Activated CD8-positive, alpha-beta memory T cell treated with anti-CD3 and anti-CD28 coated beads for 48 hours (primary cell): ENCODE data around the gene ZNF394.

ENCODE experiments used
- DNase-seq, 3 experiments: peaks; one replicate each; pipeline ENCODE4 v3.0.0-alpha.2; 2020; ENCODE audit warnings: low read depth in 2 of 3, low spot score in 2 of 3

ZNF394 gene

DNA sequence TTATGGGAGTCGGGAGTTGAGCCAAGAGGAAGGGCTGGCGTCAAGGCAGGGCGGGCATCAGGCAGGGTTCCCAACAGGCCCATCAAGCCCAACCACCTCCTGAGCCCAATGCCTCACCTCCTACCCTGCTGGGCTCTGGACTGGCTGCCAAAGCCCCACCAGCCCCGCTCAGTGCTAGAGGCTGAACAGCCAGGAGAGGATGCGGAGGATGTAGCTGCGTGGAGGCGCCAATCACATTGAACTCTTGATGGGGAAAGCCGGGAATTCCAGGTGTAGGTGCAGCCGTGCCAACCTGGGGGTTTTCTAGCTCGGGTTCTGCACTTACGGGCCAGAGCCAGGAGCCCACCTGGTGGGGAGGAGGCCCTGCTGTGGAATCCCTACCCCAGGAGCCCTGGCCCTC, 47.0 kb downstream of the ZNF394 start:
- DNase-seq: no peak

DNA sequence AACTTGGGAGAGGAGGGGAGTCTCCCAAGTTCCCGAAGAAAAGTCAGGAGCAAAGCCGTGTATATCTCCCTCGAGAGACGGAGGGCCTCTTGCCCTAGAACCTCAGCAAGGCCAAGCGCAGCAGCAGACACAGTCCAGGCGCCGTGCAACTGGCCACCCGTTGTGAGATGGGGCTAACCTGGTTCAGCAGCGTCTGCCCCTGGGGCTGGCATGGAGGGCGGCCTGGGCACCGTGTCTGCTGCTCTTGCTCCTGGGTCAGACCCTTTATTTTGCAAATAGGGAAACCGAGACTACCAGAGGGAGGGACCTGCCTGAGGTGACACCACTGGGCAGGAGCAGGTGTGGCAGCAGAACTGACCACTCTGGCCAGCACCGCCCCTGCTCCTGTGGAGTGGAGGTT, 47.5 kb downstream of the ZNF394 start:
- DNase-seq: no peak

DNA sequence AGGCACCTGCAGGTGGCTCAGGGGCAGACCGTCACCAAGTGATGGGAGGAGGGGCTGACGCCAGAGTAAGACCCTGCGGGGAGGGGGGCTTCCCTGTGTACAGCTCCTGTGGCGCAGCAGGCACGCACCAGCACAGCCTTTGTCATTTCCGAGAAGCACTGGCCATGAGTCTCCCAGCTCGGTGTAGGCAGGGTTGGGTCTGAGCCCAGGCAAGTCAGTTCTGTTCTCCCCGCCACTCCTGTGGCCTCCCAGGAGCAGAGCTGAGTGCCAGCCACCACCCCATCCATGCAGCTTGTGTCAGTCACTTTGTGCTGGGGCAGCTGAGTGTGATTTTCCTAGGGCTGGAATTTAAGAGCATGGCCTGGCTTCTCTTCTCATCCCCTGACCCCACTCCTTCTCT, 48.1 kb downstream of the ZNF394 start:
- no peak for DNase-seq

DNA sequence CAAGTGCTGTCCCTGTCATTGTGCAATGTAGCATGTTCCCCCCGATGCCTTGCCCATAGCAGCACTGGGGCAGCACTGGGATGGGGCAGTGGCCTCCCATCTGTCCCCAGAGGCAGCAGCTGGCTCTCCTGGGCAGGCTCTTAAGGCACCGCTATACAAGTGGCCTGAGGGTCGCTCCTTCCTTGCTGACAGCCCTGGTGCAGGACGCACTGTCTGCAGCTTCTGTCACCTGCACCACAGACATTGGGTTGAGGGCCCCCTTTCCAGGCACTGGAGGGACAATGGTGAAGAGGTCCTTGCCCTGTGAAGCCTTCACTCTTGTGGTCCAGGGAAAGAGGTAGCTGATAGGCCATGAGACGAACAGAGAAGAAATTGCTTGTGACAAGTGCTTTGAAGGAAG, 50.8 kb downstream of the ZNF394 start:
- no peak for DNase-seq

DNA sequence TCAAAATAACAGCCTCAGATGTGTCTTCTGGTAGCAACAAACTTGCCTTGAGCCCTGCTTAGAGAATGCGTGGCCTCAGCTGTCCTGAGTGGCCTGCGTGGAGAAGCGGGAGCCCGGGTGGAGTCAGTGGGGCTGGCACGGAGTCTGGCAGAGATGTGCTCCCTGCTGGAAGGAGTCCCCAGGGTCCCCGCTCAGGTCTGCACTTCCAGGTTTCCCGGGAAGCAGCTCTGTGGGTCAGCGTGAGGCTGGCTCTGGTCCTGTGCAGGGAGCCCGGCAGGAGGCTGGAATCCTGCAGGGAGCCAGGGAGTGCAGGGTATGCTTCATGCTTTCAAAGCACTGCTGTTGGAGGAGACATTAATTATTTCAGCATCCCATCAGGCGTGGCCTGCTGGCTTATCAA, 51.2 kb downstream of the ZNF394 start:
- no peak for DNase-seq

DNA sequence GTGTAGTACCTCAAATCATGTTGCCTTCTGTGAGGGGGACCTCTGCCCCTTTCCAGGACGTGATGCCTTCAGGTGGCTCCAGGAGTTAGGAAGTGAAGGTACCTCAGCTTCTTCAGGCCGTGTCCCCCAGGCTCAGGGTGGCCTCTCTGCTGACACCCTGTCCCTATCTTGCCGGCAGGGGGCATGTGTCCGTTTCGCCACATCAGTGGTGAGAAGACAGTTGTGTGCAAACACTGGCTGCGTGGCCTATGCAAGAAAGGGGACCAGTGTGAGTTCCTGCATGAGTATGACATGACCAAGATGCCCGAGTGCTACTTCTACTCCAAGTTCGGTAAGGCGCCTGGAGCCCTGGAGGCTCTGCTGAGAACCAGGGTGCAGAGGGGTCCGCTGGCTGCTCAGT, 52.1 kb downstream of the ZNF394 start:
- DNase-seq: no peak

DNA sequence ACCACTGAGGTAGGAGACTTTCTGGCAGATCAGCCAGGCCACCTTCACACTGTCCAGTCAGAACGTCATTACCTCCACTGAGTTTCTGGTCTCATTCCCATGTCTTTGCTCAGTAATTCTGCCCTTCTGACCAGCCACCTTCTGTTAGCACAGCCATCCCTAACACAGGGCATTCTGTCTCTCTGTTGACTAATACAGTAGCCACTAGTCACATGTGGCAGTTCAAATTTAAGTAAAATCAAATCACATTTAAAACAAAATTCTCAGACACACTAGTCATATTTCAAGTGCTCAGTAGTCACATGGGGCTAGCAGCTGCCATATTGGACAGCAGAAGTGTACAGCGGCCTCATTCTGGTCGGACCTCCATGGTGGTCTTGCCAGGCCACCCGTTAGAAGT, 54.0 kb downstream of the ZNF394 start:
- DNase-seq: no peak
